ENCODE measurements around the gene CASP12. TPM values are rescaled to one million over a fixed set of nuclear protein-coding genes. Genes with fewer than 3 reads are reported as not detected.

The CASP12 gene
- total and polyA plus RNA-seq, 4 donors = 0.17 TPM; not detected in 3

DNA sequence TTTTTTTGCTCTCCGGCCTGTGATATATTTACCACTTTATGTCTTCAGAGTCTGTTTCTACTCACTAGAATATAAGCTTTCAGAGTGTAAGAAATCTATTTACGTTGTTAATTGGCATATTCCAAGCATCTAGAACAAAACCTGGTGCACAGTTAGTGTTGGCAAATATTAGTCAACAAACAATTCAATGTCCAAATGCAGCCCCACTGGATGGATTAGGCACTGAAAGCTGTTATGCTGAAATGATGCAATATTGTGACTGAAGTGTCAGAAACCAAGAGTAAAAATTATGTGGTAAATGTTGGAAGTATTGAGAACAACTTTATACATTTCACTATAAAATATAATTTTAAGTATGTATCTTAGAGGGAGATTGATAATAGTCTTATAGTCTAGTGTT lies 45.3 kb upstream of the CASP12 start:
- no peaks in the 10 kb centered on the region for H3K27me3 ChIP-seq (ENCODE audit: control insufficient read depth in 4 of 4, insufficient read depth in 4 of 4, low read length in 3 of 4)
- TF ChIP-seq RAD21 (IDR thresholded peaks at IDR 0.05) = no peak
- no peak for TF ChIP-seq SP1 (IDR thresholded peaks at IDR 0.05)
- TF ChIP-seq CTCF (IDR thresholded peaks at IDR 0.05; ENCODE audit: low read depth, low read length, missing input control) = no peak
- TF ChIP-seq MAX (IDR thresholded peaks at IDR 0.05) = no peak
- TF ChIP-seq RXRA (IDR thresholded peaks at IDR 0.05) = no peak
- no peak for TF ChIP-seq FOXA2 (IDR thresholded peaks at IDR 0.05)
- no peak for TF ChIP-seq NR2F2 (IDR thresholded peaks at IDR 0.05)
- no peak for TF ChIP-seq FOXA1 (IDR thresholded peaks at IDR 0.05)
- no peak for TF ChIP-seq EGR1 (IDR thresholded peaks at IDR 0.05; ENCODE audit: low read depth in 2 of 2)
- no peak for TF ChIP-seq GABPA (IDR thresholded peaks at IDR 0.05 in 1 of 2, conservative IDR thresholded peaks at IDR 0.05 in 1 of 2)
- TF ChIP-seq HNF4G (IDR thresholded peaks at IDR 0.05) = no peak
- TF ChIP-seq, protein P1, sequence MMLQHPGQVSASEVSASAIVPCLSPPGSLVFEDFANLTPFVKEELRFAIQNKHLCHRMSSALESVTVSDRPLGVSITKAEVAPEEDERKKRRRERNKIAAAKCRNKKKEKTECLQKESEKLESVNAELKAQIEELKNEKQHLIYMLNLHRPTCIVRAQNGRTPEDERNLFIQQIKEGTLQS (IDR thresholded peaks at IDR 0.05) = no peak
- TF ChIP-seq JUND (IDR thresholded peaks at IDR 0.05) = no peak
- H3K27ac ChIP-seq (ENCODE audit: low read depth in 1 of 2, low read length in 2 of 2) = no peak overlapping the region
- no peak overlapping the region for H3K9ac ChIP-seq (ENCODE audit: low read depth in 1 of 2, low read length in 2 of 2)
- peaks cover 0 to 45% (median 23%) of the 10 kb centered on the region in 4 donors for H3K36me3 ChIP-seq (ENCODE audit: control insufficient read depth in 4 of 4, insufficient read depth in 3 of 4, low read depth in 1 of 4, low read length in 3 of 4)
- no peaks in the 10 kb centered on the region for H3K9me3 ChIP-seq (ENCODE audit: control insufficient read depth in 4 of 4, low read length in 3 of 4)
- no peak overlapping the region for H3K4me3 ChIP-seq (ENCODE audit: low read depth in 1 of 3, low read length in 3 of 3)
- H3K4me1 ChIP-seq (ENCODE audit: control insufficient read depth in 4 of 4, insufficient read depth in 4 of 4, low read length in 3 of 4) = peaks cover 0 to 8% (median 4%) of the 10 kb centered on the region in 4 donors
- 20% methylated on average over 2 of the region's 2 CpGs for WGBS
- no peak for DNase-seq (ENCODE audit: low spot score)

DNA sequence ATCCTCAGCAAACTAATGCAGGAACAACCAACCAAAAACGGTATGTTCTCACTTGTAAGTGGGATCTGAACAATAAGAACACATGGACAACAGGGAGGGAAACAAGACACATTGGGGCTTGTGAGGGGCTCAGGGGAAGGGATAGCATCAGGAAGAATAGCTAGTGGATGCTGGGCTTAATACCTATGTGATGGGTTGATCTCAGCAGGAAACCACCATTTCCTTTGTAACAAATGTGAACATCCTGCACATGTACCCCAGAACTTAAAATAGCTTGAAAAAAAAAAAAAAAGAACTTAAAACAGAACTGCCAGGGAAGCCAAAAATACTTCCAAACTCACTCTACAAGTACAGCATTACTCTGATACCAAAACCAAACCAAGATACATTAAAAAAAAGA lies 36.3 kb upstream of the CASP12 start:
- no peak for DNase-seq (ENCODE audit: low spot score)
- H3K27me3 ChIP-seq (ENCODE audit: control insufficient read depth in 4 of 4, insufficient read depth in 4 of 4, low read length in 3 of 4) = no peaks in the 10 kb centered on the region
- H3K9me3 ChIP-seq (ENCODE audit: control insufficient read depth in 4 of 4, low read length in 3 of 4) = no peaks in the 10 kb centered on the region
- H3K9ac ChIP-seq (ENCODE audit: low read depth in 1 of 2, low read length in 2 of 2) = no peak overlapping the region
- H3K36me3 ChIP-seq (ENCODE audit: control insufficient read depth in 4 of 4, insufficient read depth in 3 of 4, low read depth in 1 of 4, low read length in 3 of 4) = no peaks in the 10 kb centered on the region
- H3K27ac ChIP-seq (ENCODE audit: low read depth in 1 of 2, low read length in 2 of 2) = no peak overlapping the region
- H3K4me3 ChIP-seq (ENCODE audit: low read depth in 1 of 3, low read length in 3 of 3) = no peak overlapping the region
- 50% methylated on average over 1 of the region's 1 CpG for WGBS
- TF ChIP-seq FOXA1 (IDR thresholded peaks at IDR 0.05) = no peak
- TF ChIP-seq GABPA (IDR thresholded peaks at IDR 0.05 in 1 of 2, conservative IDR thresholded peaks at IDR 0.05 in 1 of 2) = no peak
- TF ChIP-seq JUND (IDR thresholded peaks at IDR 0.05) = no peak
- TF ChIP-seq TAF1 (conservative IDR thresholded peaks at IDR 0.05) = no peak
- TF ChIP-seq RXRA (IDR thresholded peaks at IDR 0.05) = no peak
- TF ChIP-seq CTCF (IDR thresholded peaks at IDR 0.05; ENCODE audit: low read depth, low read length, missing input control) = no peak
- no peak for TF ChIP-seq NR2F2 (IDR thresholded peaks at IDR 0.05)
- TF ChIP-seq EGR1 (IDR thresholded peaks at IDR 0.05; ENCODE audit: low read depth in 2 of 2) = no peak
- no peak for TF ChIP-seq HNF4G (IDR thresholded peaks at IDR 0.05)
- TF ChIP-seq HNF4A (conservative IDR thresholded peaks at IDR 0.05) = no peak
- TF ChIP-seq RAD21 (IDR thresholded peaks at IDR 0.05) = no peak
- TF ChIP-seq YY1 (IDR thresholded peaks at IDR 0.05) = no peak
- TF ChIP-seq, protein P1 (IDR thresholded peaks at IDR 0.05) = no peak
- TF ChIP-seq, protein P2, sequence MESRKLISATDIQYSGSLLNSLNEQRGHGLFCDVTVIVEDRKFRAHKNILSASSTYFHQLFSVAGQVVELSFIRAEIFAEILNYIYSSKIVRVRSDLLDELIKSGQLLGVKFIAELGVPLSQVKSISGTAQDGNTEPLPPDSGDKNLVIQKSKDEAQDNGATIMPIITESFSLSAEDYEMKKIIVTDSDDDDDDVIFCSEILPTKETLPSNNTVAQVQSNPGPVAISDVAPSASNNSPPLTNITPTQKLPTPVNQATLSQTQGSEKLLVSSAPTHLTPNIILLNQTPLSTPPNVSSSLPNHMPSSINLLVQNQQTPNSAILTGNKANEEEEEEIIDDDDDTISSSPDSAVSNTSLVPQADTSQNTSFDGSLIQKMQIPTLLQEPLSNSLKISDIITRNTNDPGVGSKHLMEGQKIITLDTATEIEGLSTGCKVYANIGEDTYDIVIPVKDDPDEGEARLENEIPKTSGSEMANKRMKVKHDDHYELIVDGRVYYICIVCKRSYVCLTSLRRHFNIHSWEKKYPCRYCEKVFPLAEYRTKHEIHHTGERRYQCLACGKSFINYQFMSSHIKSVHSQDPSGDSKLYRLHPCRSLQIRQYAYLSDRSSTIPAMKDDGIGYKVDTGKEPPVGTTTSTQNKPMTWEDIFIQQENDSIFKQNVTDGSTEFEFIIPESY (IDR thresholded peaks at IDR 0.05) = no peak
- no peak for TF ChIP-seq MAX (IDR thresholded peaks at IDR 0.05)
- TF ChIP-seq, protein P3, sequence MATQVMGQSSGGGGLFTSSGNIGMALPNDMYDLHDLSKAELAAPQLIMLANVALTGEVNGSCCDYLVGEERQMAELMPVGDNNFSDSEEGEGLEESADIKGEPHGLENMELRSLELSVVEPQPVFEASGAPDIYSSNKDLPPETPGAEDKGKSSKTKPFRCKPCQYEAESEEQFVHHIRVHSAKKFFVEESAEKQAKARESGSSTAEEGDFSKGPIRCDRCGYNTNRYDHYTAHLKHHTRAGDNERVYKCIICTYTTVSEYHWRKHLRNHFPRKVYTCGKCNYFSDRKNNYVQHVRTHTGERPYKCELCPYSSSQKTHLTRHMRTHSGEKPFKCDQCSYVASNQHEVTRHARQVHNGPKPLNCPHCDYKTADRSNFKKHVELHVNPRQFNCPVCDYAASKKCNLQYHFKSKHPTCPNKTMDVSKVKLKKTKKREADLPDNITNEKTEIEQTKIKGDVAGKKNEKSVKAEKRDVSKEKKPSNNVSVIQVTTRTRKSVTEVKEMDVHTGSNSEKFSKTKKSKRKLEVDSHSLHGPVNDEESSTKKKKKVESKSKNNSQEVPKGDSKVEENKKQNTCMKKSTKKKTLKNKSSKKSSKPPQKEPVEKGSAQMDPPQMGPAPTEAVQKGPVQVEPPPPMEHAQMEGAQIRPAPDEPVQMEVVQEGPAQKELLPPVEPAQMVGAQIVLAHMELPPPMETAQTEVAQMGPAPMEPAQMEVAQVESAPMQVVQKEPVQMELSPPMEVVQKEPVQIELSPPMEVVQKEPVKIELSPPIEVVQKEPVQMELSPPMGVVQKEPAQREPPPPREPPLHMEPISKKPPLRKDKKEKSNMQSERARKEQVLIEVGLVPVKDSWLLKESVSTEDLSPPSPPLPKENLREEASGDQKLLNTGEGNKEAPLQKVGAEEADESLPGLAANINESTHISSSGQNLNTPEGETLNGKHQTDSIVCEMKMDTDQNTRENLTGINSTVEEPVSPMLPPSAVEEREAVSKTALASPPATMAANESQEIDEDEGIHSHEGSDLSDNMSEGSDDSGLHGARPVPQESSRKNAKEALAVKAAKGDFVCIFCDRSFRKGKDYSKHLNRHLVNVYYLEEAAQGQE (IDR thresholded peaks at IDR 0.05) = no peak
- H3K4me1 ChIP-seq (ENCODE audit: control insufficient read depth in 4 of 4, insufficient read depth in 4 of 4, low read length in 3 of 4) = no peaks in the 10 kb centered on the region

All from liver (tissue), 9 donors.